KG1 (cell line): ENCODE measurements around the gene PIGS.

ENCODE experiments used
- DNase-seq: peaks from one replicate; lab custom pipeline; 2025; lab: John Stamatoyannopoulos, UW

The PIGS gene

DNA sequence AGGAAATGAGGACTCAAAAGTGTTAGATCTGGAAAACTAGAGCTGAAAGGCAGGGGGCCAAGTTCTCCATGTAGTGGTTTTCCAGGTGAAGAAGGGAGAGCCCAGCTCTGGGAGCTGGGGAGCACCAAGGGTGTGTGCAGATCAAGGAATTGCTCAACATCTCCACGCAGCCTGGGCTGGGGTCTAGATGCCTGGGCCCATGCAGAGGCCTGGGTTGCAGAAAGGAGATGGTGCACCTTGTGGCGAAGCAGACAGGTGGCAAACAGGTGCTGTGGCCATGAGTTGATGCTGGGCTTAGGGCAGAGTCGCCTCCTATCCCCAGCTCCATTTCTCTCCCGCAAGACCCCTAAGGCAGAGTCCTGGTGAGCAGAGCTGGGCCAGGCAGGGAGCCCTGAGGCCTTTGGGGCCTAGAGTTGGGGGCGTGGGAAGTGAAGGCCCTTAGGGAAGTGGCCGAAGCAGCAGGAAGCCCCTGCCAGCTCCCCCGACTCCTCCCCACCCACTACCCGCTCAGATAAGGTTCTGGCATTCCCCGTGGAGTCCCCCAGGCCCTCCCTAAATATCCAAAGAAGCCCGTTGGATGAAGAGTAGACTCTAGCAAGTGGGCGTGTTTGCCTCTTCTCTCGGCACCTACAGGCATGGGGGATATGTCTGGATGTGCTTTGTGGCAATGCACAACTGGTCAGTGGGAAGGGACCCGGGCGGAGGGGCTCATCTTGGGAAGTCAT is 64.4 kb downstream of the PIGS start:
- DNase-seq: no peak

DNA sequence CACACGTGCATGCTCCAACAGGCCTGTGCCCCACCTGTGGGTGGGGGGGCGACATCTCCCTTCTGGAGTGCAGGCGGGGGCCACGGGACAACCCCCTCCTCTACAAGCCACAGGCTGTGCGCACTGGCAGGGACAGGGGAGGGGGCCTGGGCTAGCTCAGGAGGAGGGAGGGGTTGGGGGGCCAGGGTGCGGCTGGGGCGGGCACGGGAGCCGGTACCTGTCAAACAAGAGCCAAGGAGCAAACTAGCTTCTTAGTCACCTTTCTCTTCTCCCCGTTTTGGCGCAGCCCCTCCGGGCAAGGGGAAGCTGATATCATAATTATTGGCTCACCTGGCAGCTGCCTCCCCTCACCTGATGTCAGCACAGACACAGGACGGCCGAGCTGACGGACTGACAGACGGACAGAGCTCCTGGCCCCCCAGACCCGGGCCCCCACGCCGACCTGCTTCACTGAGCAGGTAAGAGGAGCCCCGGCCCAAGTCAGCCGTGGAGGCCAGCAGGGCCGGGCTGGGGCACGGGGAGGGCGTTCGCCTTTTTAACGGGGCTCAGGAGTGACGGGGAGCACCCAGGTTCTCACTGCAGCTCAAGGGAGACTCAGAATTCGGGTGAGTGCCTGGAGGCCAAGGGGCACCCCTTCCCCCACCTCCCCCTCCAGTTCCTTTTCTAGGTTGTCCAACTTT is 65.2 kb downstream of the PIGS start, which contains the start of gene FOXN1:
TSS of gene FOXN1 (plus strand) at position 363 of the 680 bp plus-strand sequence. CDS start 17,622 bp downstream, outside the sequence.
- DNase-seq: no peak

DNA sequence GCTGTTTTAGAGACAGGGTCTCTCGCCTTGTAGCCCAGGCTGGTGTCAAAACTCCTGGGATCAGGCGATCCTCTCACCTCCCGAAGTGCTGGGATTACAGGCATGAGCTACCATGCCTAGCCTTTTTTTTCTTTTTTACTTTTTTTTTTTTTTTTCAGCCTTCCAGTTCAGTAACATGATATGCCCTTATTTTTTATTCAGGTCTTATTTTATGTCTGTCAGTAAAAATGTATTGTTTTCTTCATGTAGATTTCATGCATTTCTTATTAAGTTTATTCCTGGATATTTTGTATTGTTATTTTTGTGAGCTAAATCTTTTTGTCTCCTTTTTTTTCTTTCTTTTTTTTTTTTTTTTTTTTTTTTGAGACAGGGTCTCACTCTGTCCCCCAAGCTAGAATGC is 67.9 kb downstream of the PIGS start:
- no peak for DNase-seq
